Superior temporal gyrus (tissue), 1 donor: ENCODE data around the gene DPCD.
"Not testable (repeated sequence)": the region's sequence is repeated elsewhere in the genome, so short reads cannot be mapped to it uniquely, and the experiment has no call there.

Experiments
- DNase-seq: peaks from one replicate; pipeline ENCODE4 v3.0.0-alpha.2; 2016; ENCODE audit errors: extremely low spot score

Gene DPCD

DNA sequence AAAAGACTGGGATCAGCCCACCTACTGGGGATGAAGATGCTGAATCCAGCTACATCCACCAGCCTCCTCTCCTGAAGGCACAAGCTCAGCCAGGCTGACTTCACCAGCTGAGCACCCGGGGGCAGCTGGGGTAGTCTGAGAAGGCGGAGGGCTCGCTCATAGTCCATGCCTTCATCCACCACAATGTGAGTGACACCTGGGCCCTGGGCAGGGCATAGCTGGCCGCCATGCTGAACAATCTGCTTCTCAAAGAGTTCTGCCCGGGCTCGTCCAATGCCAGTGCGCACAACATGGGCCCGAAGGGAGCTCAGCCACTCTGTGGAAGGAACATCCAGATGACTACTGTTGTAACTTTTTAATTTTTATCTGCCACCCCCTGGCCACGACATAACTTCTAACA is 2.3 kb upstream of the DPCD start:
- no peak for DNase-seq

DNA sequence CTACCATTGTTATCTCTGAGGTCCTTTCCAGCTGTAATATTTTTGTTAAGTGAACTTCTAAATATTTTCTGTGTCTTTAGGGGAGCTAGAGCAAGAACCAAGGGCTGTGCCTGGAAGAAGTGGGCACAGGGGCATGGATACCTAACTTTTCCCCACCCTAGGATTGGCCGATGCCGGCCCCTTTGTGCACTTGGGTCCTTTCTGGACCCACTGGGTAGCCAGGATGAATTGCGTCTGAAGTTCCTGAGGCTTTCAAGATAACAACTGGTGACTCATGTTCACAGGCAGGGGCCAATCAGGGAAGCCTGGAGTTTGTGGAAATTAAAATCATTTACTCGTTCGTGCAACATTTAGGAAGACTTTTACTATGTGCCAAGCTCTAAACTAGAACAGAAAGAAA is 758 bp downstream of the DPCD start:
- no peak for DNase-seq

- DNase-seq = not testable (repeated sequence)
Measured at GRCh38 chr10:101593331-101593730, 5.2 kb downstream of the DPCD start.

DNA sequence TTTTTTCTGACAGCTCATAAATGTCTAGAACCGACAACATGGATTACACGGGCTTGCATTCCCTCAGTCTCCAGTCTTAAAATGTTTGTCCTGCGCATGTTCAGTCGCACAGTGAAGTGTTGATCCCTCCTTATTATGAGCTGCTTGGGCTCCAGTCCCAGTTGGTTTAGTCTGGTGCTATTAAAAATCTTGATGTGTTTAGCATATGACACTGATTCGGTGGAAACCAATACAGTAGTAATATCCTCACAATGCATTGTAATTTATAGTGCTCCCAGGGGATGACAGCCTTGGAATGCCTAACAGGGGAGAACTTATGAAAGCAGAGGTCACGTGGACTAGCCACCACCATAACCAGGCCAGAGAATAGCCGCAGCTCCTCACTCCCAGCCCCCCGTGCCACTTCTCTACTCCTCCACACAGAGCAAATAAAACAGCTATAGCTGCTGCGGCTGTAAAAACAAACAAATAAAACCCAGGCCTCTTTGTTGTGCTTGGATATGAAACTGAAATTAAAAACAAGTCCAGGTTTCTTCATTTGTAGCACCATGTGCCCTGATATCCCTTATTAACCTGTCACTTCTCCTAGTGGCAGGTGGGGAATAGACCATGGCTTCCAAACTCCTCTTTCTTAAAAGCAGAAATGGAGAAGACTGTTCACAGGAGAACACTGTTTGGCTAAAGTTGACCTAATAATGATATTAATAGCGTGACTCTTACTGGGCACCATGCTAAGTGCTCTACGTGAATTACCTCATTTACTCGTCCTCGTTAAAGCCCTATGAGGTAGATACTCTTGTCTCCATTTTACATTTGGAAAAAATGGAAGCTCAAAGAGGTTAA is 7.7 kb downstream of the DPCD start:
- no peak for DNase-seq

DNA sequence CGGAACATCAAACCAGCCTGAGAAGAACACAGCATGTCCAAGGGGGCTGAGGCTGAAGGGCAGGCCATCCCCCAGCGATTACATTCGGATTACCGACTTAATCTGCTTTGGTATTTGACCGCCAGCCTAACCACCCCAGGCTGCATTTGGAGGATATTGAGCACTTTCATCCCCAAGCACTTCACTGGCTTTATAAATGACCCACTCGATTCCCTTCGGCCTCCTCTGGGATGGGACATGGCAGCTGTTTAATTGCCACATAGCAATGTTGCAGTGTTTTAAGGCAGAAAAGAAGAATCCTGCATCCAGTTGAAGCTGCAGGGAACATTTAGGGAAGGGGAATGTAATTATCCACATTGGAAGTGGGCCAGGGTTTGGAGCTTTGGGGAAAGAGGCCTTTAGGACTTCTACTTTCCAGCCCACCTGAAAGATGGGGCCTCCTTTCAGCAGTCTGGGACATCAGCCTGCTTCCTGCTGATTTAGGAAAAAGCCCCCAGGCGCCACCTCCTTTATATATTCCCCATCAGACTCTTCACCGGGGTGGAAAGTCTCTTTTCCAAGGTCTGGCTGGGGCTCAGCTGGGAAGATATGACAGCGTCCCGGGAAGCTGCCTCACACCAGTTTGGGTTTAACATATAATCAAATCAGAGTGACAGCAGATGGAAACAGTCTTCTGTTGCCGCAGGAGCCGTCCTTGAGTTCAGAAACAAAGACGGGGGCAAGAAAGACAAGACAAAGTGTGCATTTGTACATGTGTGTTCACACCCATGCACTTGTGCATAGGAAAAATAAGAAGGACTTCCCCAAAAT is 9.2 kb downstream of the DPCD start:
- no peak for DNase-seq

DNA sequence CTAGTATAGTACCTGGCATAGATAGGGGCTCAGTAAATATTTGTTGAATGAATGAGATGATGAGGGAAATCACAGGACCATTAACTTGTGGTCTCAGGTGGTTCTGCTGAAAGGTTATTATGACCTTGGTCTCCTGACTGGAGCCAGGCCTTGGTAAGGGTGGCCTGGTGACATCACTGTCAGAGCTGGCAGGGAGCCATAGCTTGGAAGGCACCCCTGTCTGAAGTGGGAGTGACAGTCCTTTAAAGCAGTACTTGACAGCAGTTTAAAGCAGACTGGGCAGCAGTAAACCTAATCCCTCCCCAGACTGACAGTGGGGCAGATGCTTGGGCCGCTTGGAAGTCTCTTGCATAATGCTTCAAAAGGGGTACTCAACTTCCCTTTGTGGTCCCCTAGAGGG is 13.4 kb downstream of the DPCD start:
- DNase-seq = no peak

- DNase-seq = peak; percentile 85
Measured at GRCh38 chr10:101602761-101603398, 14.8 kb downstream of the DPCD start.

- DNase-seq = no peak
Measured at GRCh38 chr10:101607124-101607523, 19.0 kb downstream of the DPCD start.

DNA sequence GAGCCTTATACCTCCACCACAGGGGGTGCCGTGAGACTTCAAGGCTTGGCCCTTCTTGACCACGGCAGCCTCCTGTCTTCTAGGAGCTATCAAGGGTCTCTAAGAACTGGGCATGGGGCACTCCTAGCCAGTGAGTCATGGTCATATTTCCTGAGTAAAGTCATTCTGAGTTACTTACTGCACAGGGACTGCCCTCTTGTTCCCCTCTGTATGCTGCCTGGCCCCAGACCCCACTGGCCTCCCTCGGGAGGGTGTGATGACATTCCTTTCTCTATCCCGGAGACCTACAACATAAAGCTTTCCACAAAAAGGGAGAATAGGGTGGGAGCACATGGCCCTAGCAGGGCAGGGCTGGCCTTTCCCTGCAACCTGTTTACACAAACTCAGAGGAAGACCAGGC is 21.4 kb downstream of the DPCD start:
- no peak for DNase-seq

DNA sequence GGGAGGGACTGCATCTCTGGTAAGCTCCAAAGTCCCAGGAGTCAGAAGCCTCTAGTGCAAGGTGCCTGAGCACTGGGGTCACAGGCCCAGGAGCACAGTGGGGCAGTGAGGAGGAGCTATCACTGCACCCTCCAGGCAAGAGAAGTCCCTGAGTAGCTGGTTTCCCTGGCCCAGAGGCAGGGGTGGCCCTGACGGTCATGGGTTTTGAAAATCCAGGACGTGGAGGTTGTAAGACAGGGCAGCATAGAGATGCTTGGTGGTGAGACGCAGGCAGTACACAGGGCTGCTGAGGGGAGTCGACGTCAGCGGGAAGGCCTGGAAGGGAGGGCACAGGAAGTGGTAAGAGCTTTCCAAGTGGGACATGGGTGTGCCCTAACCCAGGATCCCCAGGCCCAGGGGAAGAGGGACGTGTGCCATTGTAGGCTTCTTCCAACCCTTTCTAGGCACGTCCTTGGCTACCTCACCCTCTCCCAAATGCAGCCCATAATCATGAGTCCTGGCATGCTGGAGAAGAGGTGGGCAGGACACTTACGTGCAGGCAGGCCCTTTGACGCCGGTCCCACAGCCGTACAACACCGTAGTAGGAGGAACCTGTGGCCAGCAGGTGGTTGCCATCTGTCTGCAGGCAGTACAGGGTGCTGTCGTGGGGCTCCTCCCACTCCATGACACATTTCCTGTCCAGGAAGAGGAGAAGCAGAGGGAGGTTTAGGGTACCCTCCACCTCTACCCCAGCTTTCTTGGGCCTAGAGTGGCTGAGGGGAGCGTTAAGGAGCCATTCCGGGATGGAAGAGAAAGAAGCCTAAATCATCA is 23.2 kb downstream of the DPCD start:
- DNase-seq = no peak

DNA sequence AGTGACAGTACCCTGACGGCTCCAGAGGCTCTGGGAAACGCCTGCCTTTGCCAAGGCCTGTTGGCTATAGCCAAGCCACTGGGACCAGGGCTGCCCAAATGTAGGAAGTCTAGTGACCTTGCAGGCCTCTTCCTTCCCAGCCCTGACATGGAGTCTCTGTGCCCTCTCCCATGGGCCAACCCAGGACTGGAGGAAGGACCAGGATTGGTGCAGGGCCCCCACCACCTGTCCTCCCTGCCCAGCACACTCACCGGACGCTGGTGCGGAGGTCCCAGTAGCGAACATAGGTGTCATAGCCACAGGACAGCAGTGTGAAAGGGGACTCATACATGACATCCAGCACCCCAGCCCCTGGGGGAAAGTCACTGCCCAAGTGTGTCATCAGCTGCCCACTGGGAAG is 24.0 kb downstream of the DPCD start:
- DNase-seq = no peak

GRCh38 chr10:101612872-101613271 is 24.8 kb downstream of the DPCD start:
- no peak for DNase-seq

- DNase-seq = no peak
Measured at GRCh38 chr10:101613646-101614045, 25.5 kb downstream of the DPCD start.

DNA sequence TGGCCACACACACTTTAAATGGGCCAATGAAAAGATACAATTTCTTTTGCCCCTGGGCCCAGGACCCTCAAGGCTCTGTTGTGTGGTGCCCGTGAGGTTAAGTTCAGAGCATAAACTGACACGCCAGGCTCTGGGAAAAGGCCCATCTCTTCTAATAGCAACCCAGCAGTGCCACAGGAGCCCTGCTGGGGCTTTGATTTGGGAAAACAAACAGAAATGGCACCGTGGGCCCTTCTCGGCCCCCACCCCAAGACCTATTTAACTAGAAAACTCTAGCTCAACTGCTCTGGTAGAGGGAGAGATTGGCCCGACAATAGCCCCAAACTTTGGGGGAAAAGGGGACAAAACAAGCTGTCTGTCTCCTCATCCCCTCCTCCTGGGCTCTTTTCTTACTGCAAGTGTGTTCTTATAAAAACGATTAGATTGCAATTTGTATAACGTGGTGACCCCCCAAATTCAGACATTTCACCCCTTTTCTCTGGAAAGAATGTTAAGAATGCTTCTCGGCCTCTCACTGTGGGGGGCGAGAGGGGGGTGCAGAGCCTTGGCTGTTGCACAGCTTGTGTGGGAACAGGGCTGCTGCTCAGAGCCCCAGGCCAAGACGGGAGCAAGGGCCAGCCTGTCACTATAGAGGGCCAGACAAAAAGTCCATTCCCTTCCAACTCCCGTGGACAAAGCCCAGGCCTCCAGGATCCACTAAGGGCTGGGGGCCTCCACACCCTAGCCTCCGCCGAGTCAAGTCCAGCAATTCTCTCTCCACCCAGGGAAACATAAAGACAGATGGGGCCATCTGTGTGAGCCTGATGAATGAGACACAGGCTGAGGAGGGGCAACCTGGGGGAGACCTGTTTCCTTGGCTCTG is 26.8 kb downstream of the DPCD start:
- DNase-seq = no peak

- DNase-seq = no peak
Measured at GRCh38 chr10:101615525-101616116, 27.5 kb downstream of the DPCD start.

GRCh38 chr10:101616415-101617101 is 28.4 kb downstream of the DPCD start:
- no peak for DNase-seq

GRCh38 chr10:101617102-101617823 is 29.1 kb downstream of the DPCD start:
- DNase-seq = no peak

DNA sequence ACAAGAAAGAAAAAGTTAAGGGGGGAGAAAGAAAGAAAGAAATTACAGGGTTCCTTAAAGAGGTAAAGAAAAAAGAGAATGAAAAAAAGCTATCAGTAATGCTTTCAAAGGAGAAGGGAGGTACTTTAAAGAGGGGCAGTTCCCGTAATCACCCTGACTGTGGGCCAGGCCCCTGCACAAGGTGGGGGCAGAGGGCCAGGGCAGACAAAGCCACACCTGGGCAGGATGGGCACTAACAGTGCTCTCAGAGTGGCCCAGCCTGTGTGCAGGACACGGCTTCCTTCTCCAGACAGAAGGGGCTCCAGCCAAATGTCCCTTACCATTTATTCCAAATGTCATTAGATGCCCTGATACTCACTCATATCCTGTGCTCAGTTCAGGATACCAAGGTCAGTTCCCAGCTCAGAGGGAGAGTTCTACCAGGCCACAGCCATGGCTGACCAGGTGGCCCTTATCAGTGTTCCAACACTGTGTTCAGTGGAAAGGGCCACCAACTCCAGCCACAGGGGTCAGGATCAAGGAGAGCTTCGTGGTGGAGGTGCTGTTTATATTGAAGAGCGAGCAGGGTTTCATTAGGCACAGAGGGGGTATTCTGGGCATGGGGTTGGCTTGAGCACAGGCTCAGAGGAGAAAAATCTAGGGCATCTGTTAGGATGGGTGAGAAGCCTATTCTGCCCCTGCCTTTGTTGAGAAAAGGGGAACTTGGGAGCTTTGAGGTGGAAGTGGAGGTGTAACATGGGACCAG is 29.9 kb downstream of the DPCD start:
- no peak for DNase-seq
